ACC112 (cell line): ENCODE results near the gene TPRG1.

Experiments used
- H2AFZ ChIP-seq: fragments of 200-600 bp; sonication (generic); one replicate; pipeline ENCODE4 v1.6.0; 2017; ENCODE audit warnings: antibody characterized with exemption, low read length; ENCODE audit not compliant: unreplicated experiment
- H3K27ac ChIP-seq: fragments of 200-600 bp; sonication (generic); 2 replicates; pipeline ENCODE4 v1.5.1; 2014; ENCODE audit warnings: low read depth, mild to moderate bottlenecking, antibody characterized with exemption, low read length, moderate library complexity
- H3K27me3 ChIP-seq: fragments of 200-600 bp; sonication (generic); 2 replicates; pipeline ENCODE4 v1.6.1; 2014; ENCODE audit warnings: mild to moderate bottlenecking, antibody characterized with exemption, low read length, moderate library complexity, mixed read lengths; ENCODE audit not compliant: insufficient read depth
- H3K36me3 ChIP-seq: fragments of 200-600 bp; sonication (generic); 2 replicates; pipeline ENCODE4 v1.6.1; 2016; ENCODE audit warnings: mild to moderate bottlenecking, antibody characterized with exemption, low read length, moderate library complexity, mixed read lengths; ENCODE audit not compliant: insufficient read depth
- H3K4me1 ChIP-seq: fragments of 200-600 bp; sonication (generic); one replicate; pipeline ENCODE4 v1.6.1; 2016; ENCODE audit warnings: low read length, mixed read lengths; ENCODE audit not compliant: insufficient read depth, unreplicated experiment, control insufficient read depth
- H3K4me3 ChIP-seq: fragments of 200-600 bp; sonication (generic); 2 replicates; pipeline ENCODE4 v1.5.1; 2014; ENCODE audit warnings: mild to moderate bottlenecking, low read depth, low read length
- H3K79me2 ChIP-seq: fragments of 200-600 bp; sonication (generic); one replicate; pipeline ENCODE4 v1.6.0; 2016; ENCODE audit warnings: low read length; ENCODE audit not compliant: control insufficient read depth, unreplicated experiment, insufficient read depth

TPRG1 gene

DNA sequence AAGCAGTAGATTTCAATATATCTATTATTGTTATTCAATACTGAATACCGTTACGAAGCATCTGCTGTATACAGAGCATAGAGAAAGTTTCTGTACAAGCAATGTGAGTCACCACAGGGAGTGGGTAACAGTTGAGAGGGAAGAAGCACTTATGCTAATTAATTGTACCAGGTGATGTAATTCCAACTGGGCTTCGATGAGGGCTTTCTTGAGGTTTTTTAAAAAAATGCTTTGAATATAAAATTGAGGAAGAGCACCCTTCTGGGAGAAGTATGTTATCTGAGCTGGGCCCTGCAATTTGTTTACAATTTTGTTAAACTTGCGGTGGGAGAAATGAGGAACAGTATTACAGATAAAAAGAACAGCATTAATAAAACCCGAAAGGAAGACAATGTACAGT is 197.9 kb downstream of the TPRG1 start:
- no peak overlapping the region for H3K4me3 ChIP-seq
- no peak overlapping the region for H2AFZ ChIP-seq
- H3K27ac ChIP-seq = no peak overlapping the region
- H3K36me3 ChIP-seq = no peaks in the 10 kb centered on the region
- H3K4me1 ChIP-seq = no peaks in the 10 kb centered on the region
- H3K27me3 ChIP-seq = no peaks in the 10 kb centered on the region
- no peaks in the 10 kb centered on the region for H3K79me2 ChIP-seq

DNA sequence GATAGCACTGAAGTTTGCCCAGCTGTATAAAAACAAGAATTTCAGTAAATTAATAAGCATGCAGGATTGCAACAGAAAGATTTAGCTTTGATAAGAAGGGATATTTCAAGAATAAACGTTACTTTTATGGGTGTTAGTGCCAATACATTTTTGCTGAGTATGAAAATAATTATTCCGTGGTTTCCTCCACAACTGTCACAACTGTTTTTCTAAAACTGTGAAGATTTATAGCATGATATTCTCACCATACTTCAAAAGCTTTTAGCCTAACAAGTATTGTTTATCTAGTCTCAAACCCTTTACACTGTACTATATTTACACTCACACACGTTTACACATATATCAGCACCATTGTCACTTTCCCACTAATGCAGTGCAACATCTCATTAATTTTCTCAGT is 200.5 kb downstream of the TPRG1 start:
- no peak overlapping the region for H3K4me3 ChIP-seq
- H2AFZ ChIP-seq = no peak overlapping the region
- H3K79me2 ChIP-seq = no peaks in the 10 kb centered on the region
- H3K4me1 ChIP-seq = no peaks in the 10 kb centered on the region
- no peaks in the 10 kb centered on the region for H3K27me3 ChIP-seq
- no peak overlapping the region for H3K27ac ChIP-seq
- no peaks in the 10 kb centered on the region for H3K36me3 ChIP-seq
